ENCODE measurements around the gene DIP2B. TPM values are rescaled to one million over a fixed set of nuclear protein-coding genes. Genes with fewer than 3 reads are reported as not detected.

The DIP2B gene
- total RNA-seq, 2 experiments from 2014 or later = 29.5 to 30.0 TPM

GRCh38 chr12:50672158-50672557, 167.4 kb downstream of the DIP2B start:
- no peak overlapping the region for H3K4me3 Mint-ChIP-seq
- intact Hi-C loops (cut with DNase I, micrococcal nuclease) = no loop called here
- Histone ChIP-seq H3K4me3 (ENCODE audit: low read length) (no peak overlapping the region), H3K27ac (ENCODE audit: low read depth in 1 of 2, low read length in 2 of 2) (no peak overlapping the region), H3K9me3 (ENCODE audit: control insufficient read depth in 1 of 2, insufficient read depth in 1 of 2, low read length in 2 of 2) (no peaks in the 10 kb centered on the region), H3K4me1 (ENCODE audit: insufficient read depth, low read length) (no peaks in the 10 kb centered on the region), H3K36me3 (ENCODE audit: insufficient read depth, low read length) (peaks cover 44% of the 10 kb centered on the region), H3K27me3 (ENCODE audit: control insufficient read depth in 1 of 2, insufficient read depth in 2 of 2, low read length in 2 of 2) (no peaks in the 10 kb centered on the region)
- DNase-seq = no peak
- H3K4me1 Mint-ChIP-seq (ENCODE audit: low read depth) = no peaks in the 10 kb centered on the region
- H3K36me3 Mint-ChIP-seq (ENCODE audit: low read depth) = peaks cover 72% of the 10 kb centered on the region
- H3K9me3 Mint-ChIP-seq = no peaks in the 10 kb centered on the region
- ChIA-PET POLR2A (no interaction called here), CTCF (interaction anchor here (1.5 kb wide), 1 partner anchor 164 kb away, joined by 4 read pairs; no protein-coding TSS in a partner anchor)
- no peaks in the 10 kb centered on the region for H3K27me3 Mint-ChIP-seq
- no peak overlapping the region for H3K27ac Mint-ChIP-seq
- ATAC-seq (ENCODE audit: poor library complexity) = no peak
- no peak for TF ChIP-seq CTCF (IDR thresholded peaks at IDR 0.05)

- ChIA-PET POLR2A (no interaction called here), CTCF (no interaction called here)
- no peak overlapping the region for H3K27ac ChIP-seq (ENCODE audit: low read depth in 1 of 2, low read length in 2 of 2)
- H3K4me3 ChIP-seq (ENCODE audit: low read length) = no peak overlapping the region
- no peak for ATAC-seq (ENCODE audit: poor library complexity)
- H3K27me3 ChIP-seq (ENCODE audit: control insufficient read depth in 1 of 2, insufficient read depth in 2 of 2, low read length in 2 of 2) = no peaks in the 10 kb centered on the region
- H3K27ac Mint-ChIP-seq = no peak overlapping the region
- peaks cover 71% of the 10 kb centered on the region for H3K36me3 ChIP-seq (ENCODE audit: insufficient read depth, low read length)
- H3K4me3 Mint-ChIP-seq = no peak overlapping the region
- no peak for TF ChIP-seq CTCF (IDR thresholded peaks at IDR 0.05)
- no peaks in the 10 kb centered on the region for H3K27me3 Mint-ChIP-seq
- H3K9me3 Mint-ChIP-seq = no peaks in the 10 kb centered on the region
- H3K4me1 Mint-ChIP-seq (ENCODE audit: low read depth) = no peaks in the 10 kb centered on the region
- H3K4me1 ChIP-seq (ENCODE audit: insufficient read depth, low read length) = no peaks in the 10 kb centered on the region
- intact Hi-C loops (cut with DNase I, micrococcal nuclease) = no loop called here
- DNase-seq = no peak
- no peaks in the 10 kb centered on the region for H3K9me3 ChIP-seq (ENCODE audit: control insufficient read depth in 1 of 2, insufficient read depth in 1 of 2, low read length in 2 of 2)
- H3K36me3 Mint-ChIP-seq (ENCODE audit: low read depth) = peaks cover 94% of the 10 kb centered on the region
Observed at GRCh38 chr12:50676756-50677155, 172.0 kb downstream of the DIP2B start.

GRCh38 chr12:50677858-50678257, 173.1 kb downstream of the DIP2B start:
- Mint-ChIP-seq H3K4me3 (no peak overlapping the region), H3K27ac (no peak overlapping the region), H3K27me3 (no peaks in the 10 kb centered on the region), H3K9me3 (no peaks in the 10 kb centered on the region), H3K36me3 (ENCODE audit: low read depth) (peaks cover 93% of the 10 kb centered on the region), H3K4me1 (ENCODE audit: low read depth) (no peaks in the 10 kb centered on the region)
- CTCF ChIA-PET = no interaction called here
- H3K4me1 ChIP-seq (ENCODE audit: insufficient read depth, low read length) = no peaks in the 10 kb centered on the region
- H3K9me3 ChIP-seq (ENCODE audit: control insufficient read depth in 1 of 2, insufficient read depth in 1 of 2, low read length in 2 of 2) = no peaks in the 10 kb centered on the region
- H3K4me3 ChIP-seq (ENCODE audit: low read length) = no peak overlapping the region
- H3K27me3 ChIP-seq (ENCODE audit: control insufficient read depth in 1 of 2, insufficient read depth in 2 of 2, low read length in 2 of 2) = no peaks in the 10 kb centered on the region
- no peak for TF ChIP-seq CTCF (IDR thresholded peaks at IDR 0.05)
- peaks cover 71% of the 10 kb centered on the region for H3K36me3 ChIP-seq (ENCODE audit: insufficient read depth, low read length)
- no peak overlapping the region for H3K27ac ChIP-seq (ENCODE audit: low read depth in 1 of 2, low read length in 2 of 2)
- intact Hi-C loops (cut with DNase I, micrococcal nuclease) = no loop called here
- DNase-seq = no peak
- POLR2A ChIA-PET = no interaction called here
- no peak for ATAC-seq (ENCODE audit: poor library complexity)

Data from CD4-positive, alpha-beta T cell (primary cell).